Astrocyte (in vitro differentiated cells and primary cell): Measurements from ENCODE around the gene GALNT18. TPM values are rescaled to one million over a fixed set of nuclear protein-coding genes. Genes with fewer than 3 reads are reported as not detected.

Source experiments
- DNase-seq: peaks from one replicate; pipeline ENCODE4 v3.0.0-alpha.2; 2010; ENCODE audit warnings: low read depth
- FAIRE-seq: peaks from 2 replicates; lab custom pipeline; 2011; peaks lifted over from hg19 to GRCh38; lab: Jason Lieb, UNC
- H2AFZ ChIP-seq: 2 replicates; pipeline ENCODE4 v1.6.0; 2012; ENCODE audit warnings: low read depth, low read length, inconsistent platforms
- H3K27ac ChIP-seq: 2 replicates; pipeline ENCODE4 v1.5.1; 2011; ENCODE audit warnings: low read depth, low read length, inconsistent platforms
- H3K27me3 ChIP-seq: 2 replicates; pipeline ENCODE4 v1.6.0; 2011; ENCODE audit warnings: low read length, inconsistent platforms; ENCODE audit not compliant: insufficient read depth
- H3K36me3 ChIP-seq: 2 replicates; pipeline ENCODE4 v1.5.1; 2011; ENCODE audit warnings: low read length, inconsistent platforms; ENCODE audit not compliant: insufficient read depth
- H3K4me1 ChIP-seq: 2 replicates; pipeline ENCODE4 v1.5.1; 2011; ENCODE audit warnings: low read length, inconsistent platforms; ENCODE audit not compliant: insufficient read depth
- H3K4me2 ChIP-seq: 2 replicates; pipeline ENCODE4 v1.6.0; 2012; ENCODE audit warnings: low read length, inconsistent platforms
- H3K4me3 ChIP-seq: 2 replicates; pipeline ENCODE4 v1.5.1; 2011; ENCODE audit warnings: low read depth, mild to moderate bottlenecking, low read length, inconsistent platforms; ENCODE audit not compliant: insufficient read depth
- H3K79me2 ChIP-seq: 2 replicates; pipeline ENCODE4 v1.6.0; 2012; ENCODE audit warnings: mild to moderate bottlenecking, low read length, inconsistent platforms; ENCODE audit not compliant: insufficient read depth
- H3K9ac ChIP-seq: 2 replicates; pipeline ENCODE4 v1.6.0; 2012; ENCODE audit warnings: mild to moderate bottlenecking, low read length, inconsistent platforms
- H3K9me3 ChIP-seq: 2 replicates; pipeline ENCODE4 v1.5.1; 2012; ENCODE audit warnings: low read depth, mild to moderate bottlenecking, low read length, inconsistent platforms; ENCODE audit not compliant: insufficient read depth
- H4K20me1 ChIP-seq: 2 replicates; pipeline ENCODE4 v1.6.0; 2012; ENCODE audit warnings: low read length, inconsistent platforms; ENCODE audit not compliant: insufficient read depth
- H3K27ac Mint-ChIP-seq: one replicate; pipeline ENCODE4 v1.8.0; 2021; ENCODE audit warnings: mild to moderate bottlenecking, mixed read lengths; ENCODE audit not compliant: unreplicated experiment
- H3K27me3 Mint-ChIP-seq: one replicate; pipeline ENCODE4 v1.8.0; 2021; ENCODE audit warnings: low read depth, mixed read lengths; ENCODE audit not compliant: unreplicated experiment
- H3K36me3 Mint-ChIP-seq: one replicate; pipeline ENCODE4 v1.8.0; 2021; ENCODE audit warnings: low read depth, mixed read lengths; ENCODE audit not compliant: unreplicated experiment
- H3K4me1 Mint-ChIP-seq: one replicate; pipeline ENCODE4 v1.8.0; 2021; ENCODE audit warnings: low read depth, mixed read lengths; ENCODE audit not compliant: unreplicated experiment
- H3K4me3 Mint-ChIP-seq: one replicate; pipeline ENCODE4 v1.8.0; 2021; ENCODE audit warnings: mild to moderate bottlenecking, moderate library complexity, mixed read lengths; ENCODE audit not compliant: unreplicated experiment
- H3K9me3 Mint-ChIP-seq: one replicate; pipeline ENCODE4 v1.8.0; 2021; ENCODE audit warnings: mild to moderate bottlenecking, mixed read lengths; ENCODE audit not compliant: unreplicated experiment
- EZH2 ChIP-seq: IDR thresholded peaks from 2 replicates; pipeline ENCODE4 v1.6.1; 2012; ENCODE audit warnings: mild to moderate bottlenecking, low read length, inconsistent platforms; ENCODE audit not compliant: insufficient read depth
- total RNA-seq: library from RNA; stranded (reverse); gene quantifications from 2 replicates; pipeline ENCODE4 v1.2.1, GENCODE V29; 2021
- TF ChIP-seq, protein P1 (sequence below): IDR thresholded peaks from 2 replicates; pipeline ENCODE4 v1.5.1; 2011; ENCODE audit warnings: low read depth, mild to moderate bottlenecking, inconsistent platforms, low read length, moderate library complexity; ENCODE audit not compliant: insufficient read depth

GALNT18 gene
- total RNA-seq, 1 donor from 2014 or later: 6.5 TPM

- Mint-ChIP-seq H3K4me1 (peaks cover 16% of the 10 kb centered on the region), H3K36me3 (peaks cover 2% of the 10 kb centered on the region), H3K27me3 (peaks cover 23% of the 10 kb centered on the region), H3K27ac (no peak overlapping the region), H3K4me3 (no peak overlapping the region), H3K9me3 (peaks cover 7% of the 10 kb centered on the region)
- no peaks in the 10 kb centered on the region for H3K36me3 ChIP-seq
- no peaks in the 10 kb centered on the region for H3K9me3 ChIP-seq
- no peak overlapping the region for H3K9ac ChIP-seq
- H3K4me1 ChIP-seq: no peaks in the 10 kb centered on the region
- H3K27ac ChIP-seq: no peak overlapping the region
- no peak for DNase-seq
- H3K4me3 ChIP-seq: no peak overlapping the region
- no peak overlapping the region for H2AFZ ChIP-seq
- no peaks in the 10 kb centered on the region for H3K79me2 ChIP-seq
- no peak for FAIRE-seq
- H3K27me3 ChIP-seq: peaks cover 2% of the 10 kb centered on the region
- TF ChIP-seq EZH2: no peak
- TF ChIP-seq, protein P1, sequence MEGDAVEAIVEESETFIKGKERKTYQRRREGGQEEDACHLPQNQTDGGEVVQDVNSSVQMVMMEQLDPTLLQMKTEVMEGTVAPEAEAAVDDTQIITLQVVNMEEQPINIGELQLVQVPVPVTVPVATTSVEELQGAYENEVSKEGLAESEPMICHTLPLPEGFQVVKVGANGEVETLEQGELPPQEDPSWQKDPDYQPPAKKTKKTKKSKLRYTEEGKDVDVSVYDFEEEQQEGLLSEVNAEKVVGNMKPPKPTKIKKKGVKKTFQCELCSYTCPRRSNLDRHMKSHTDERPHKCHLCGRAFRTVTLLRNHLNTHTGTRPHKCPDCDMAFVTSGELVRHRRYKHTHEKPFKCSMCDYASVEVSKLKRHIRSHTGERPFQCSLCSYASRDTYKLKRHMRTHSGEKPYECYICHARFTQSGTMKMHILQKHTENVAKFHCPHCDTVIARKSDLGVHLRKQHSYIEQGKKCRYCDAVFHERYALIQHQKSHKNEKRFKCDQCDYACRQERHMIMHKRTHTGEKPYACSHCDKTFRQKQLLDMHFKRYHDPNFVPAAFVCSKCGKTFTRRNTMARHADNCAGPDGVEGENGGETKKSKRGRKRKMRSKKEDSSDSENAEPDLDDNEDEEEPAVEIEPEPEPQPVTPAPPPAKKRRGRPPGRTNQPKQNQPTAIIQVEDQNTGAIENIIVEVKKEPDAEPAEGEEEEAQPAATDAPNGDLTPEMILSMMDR: no peak
- no peak overlapping the region for H3K4me2 ChIP-seq
- H4K20me1 ChIP-seq: no peaks in the 10 kb centered on the region
Measured at GRCh38 chr11:11246166-11246565, 375.6 kb downstream of the GALNT18 start.

DNA sequence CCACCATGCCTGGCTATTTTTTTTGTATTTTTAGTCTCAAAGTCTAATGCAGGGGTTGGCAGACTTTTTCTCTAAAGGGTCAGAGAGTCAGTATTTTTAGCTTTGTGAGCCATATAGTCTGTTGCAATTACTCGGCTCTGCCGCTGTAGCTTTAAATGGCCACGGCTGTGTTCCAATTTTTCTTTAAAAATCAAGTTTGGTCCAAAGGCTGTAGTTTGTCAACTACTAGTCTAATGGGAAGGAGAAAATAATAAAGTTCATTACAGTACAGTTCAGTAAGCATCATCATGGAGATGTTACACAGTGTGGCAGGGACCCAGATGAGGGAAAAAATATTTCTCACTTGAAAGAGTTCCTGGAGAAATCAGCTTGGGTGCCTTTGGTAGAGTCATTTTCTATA, 376.4 kb downstream of the GALNT18 start:
- no peak overlapping the region for H3K4me3 Mint-ChIP-seq
- Histone ChIP-seq H3K9me3 (no peaks in the 10 kb centered on the region), H3K79me2 (no peaks in the 10 kb centered on the region), H3K9ac (no peak overlapping the region), H3K36me3 (no peaks in the 10 kb centered on the region), H3K4me2 (no peak overlapping the region), H3K4me1 (no peaks in the 10 kb centered on the region), H3K27ac (no peak overlapping the region), H4K20me1 (no peaks in the 10 kb centered on the region), H3K4me3 (no peak overlapping the region), H3K27me3 (peaks cover 2% of the 10 kb centered on the region), H2AFZ (no peak overlapping the region)
- H3K9me3 Mint-ChIP-seq: peaks cover 7% of the 10 kb centered on the region
- peaks cover 9% of the 10 kb centered on the region for H3K4me1 Mint-ChIP-seq
- TF ChIP-seq, protein P1: no peak
- no peak for TF ChIP-seq EZH2
- peaks cover 23% of the 10 kb centered on the region for H3K27me3 Mint-ChIP-seq
- DNase-seq (no peak), FAIRE-seq (no peak)
- H3K36me3 Mint-ChIP-seq: no peaks in the 10 kb centered on the region
- H3K27ac Mint-ChIP-seq: no peak overlapping the region

- peaks cover 23% of the 10 kb centered on the region for H3K27me3 Mint-ChIP-seq
- H3K4me3 Mint-ChIP-seq: no peak overlapping the region
- Histone ChIP-seq H3K27me3 (no peaks in the 10 kb centered on the region), H3K79me2 (no peaks in the 10 kb centered on the region), H3K4me1 (no peaks in the 10 kb centered on the region), H3K36me3 (no peaks in the 10 kb centered on the region), H3K9me3 (no peaks in the 10 kb centered on the region), H3K4me3 (no peak overlapping the region), H3K4me2 (no peak overlapping the region), H3K9ac (no peak overlapping the region), H4K20me1 (no peaks in the 10 kb centered on the region), H2AFZ (no peak overlapping the region), H3K27ac (no peak overlapping the region)
- TF ChIP-seq, protein P1: no peak
- no peak for TF ChIP-seq EZH2
- peaks cover 8% of the 10 kb centered on the region for H3K4me1 Mint-ChIP-seq
- H3K36me3 Mint-ChIP-seq: no peaks in the 10 kb centered on the region
- no peak for FAIRE-seq
- DNase-seq: no peak
- no peak overlapping the region for H3K27ac Mint-ChIP-seq
- H3K9me3 Mint-ChIP-seq: peaks cover 7% of the 10 kb centered on the region
Measured at GRCh38 chr11:11244470-11245080, 377.2 kb downstream of the GALNT18 start.
